Stimulated activated CD4-positive, alpha-beta T cell treated with anti-CD3 and anti-CD28 coated beads, Interleukin-1b, Interleukin-23, amount 100 ng/mL, for 48 hours (primary cell): Measurements from ENCODE around the gene RPS6KA5.

Source experiments
- DNase-seq: peaks from one replicate; pipeline ENCODE4 v3.0.0-alpha.2; 2020

The RPS6KA5 gene

GRCh38 chr14:90820958-90821357 is 239.5 kb downstream of the RPS6KA5 start:
- peak; percentile 88 for DNase-seq

GRCh38 chr14:90819734-90820393 is 240.6 kb downstream of the RPS6KA5 start:
- DNase-seq, result no peak

GRCh38 chr14:90818715-90819114 is 241.7 kb downstream of the RPS6KA5 start:
- DNase-seq, result no peak

GRCh38 chr14:90816681-90817436 is 243.6 kb downstream of the RPS6KA5 start:
- no peak for DNase-seq

- DNase-seq, result no peak
Observed at GRCh38 chr14:90815822-90816662, 244.4 kb downstream of the RPS6KA5 start, which contains the start of gene TTC7B. Gene TTC7B, minus strand, starts transcription at chr14:90816430. Its CDS starts 135 bp downstream, at chr14:90816295.

GRCh38 chr14:90815572-90815821 is 244.9 kb downstream of the RPS6KA5 start:
- DNase-seq, result no peak

- DNase-seq, result no peak
Observed at GRCh38 chr14:90814806-90815571, 245.5 kb downstream of the RPS6KA5 start.

- DNase-seq, result no peak
Observed at GRCh38 chr14:90813442-90813841, 247.0 kb downstream of the RPS6KA5 start.

GRCh38 chr14:90812109-90812508 is 248.3 kb downstream of the RPS6KA5 start:
- no peak for DNase-seq

- DNase-seq, result no peak
Observed at GRCh38 chr14:90811641-90812040, 248.8 kb downstream of the RPS6KA5 start.

GRCh38 chr14:90810806-90811205 is 249.6 kb downstream of the RPS6KA5 start:
- DNase-seq, result no peak

GRCh38 chr14:90809530-90810312 is 250.7 kb downstream of the RPS6KA5 start:
- no peak for DNase-seq

GRCh38 chr14:90808759-90809529 is 251.5 kb downstream of the RPS6KA5 start:
- DNase-seq, result no peak

GRCh38 chr14:90807060-90807459 is 253.4 kb downstream of the RPS6KA5 start:
- no peak for DNase-seq

- no peak for DNase-seq
Observed at GRCh38 chr14:90805662-90806540, 254.5 kb downstream of the RPS6KA5 start.

- no peak for DNase-seq
Observed at GRCh38 chr14:90805084-90805391, 255.4 kb downstream of the RPS6KA5 start.

- no peak for DNase-seq
Observed at GRCh38 chr14:90804292-90805083, 256.0 kb downstream of the RPS6KA5 start.

- no peak for DNase-seq
Observed at GRCh38 chr14:90803249-90803648, 257.2 kb downstream of the RPS6KA5 start.

- DNase-seq, result no peak
Observed at GRCh38 chr14:90799420-90799819, 261.0 kb downstream of the RPS6KA5 start.

GRCh38 chr14:90797919-90798318 is 262.5 kb downstream of the RPS6KA5 start:
- no peak for DNase-seq
